ENCODE data around the gene CDK11B.

CDK11B gene

DNA sequence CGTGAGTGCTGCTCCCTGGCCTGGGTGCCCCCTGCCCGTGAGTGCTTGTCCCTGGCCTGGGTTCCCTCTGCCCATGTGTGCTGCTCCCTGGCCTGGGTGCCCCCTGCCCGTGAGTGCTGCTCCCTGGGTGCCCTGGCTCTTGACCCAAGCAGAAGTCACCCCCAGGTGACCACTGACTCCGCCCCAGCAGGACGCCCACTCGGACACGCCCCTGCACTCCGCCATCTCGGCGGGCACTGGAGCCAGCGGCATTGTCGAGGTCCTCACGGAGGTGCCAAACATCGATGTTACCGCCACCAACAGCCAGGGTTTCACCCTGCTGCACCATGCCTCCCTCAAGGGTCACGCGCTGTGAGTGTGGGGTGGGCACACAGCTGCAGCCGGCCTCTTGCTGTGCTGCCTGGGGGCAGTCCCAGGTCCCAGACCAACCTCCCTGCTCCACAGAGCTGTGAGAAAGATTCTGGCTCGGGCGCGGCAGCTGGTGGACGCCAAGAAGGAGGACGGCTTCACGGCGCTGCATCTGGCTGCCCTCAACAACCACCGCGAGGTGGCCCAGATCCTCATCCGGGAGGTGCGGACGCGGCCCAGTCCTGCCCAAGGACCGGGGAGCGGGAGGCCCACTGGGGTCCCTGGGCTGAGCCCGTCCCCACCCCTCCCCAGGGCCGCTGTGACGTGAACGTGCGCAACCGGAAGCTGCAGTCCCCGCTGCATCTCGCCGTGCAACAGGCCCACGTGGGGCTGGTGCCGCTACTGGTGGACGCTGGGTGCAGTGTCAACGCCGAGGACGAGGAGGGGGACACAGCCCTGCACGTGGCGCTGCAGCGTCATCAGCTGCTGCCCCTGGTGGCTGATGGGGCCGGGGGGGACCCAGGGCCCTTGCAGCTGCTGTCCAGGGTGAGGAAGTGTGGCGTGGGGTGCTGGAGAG, 30.7 kb downstream of the CDK11B start:
- TF ChIP-seq, protein P1, sequence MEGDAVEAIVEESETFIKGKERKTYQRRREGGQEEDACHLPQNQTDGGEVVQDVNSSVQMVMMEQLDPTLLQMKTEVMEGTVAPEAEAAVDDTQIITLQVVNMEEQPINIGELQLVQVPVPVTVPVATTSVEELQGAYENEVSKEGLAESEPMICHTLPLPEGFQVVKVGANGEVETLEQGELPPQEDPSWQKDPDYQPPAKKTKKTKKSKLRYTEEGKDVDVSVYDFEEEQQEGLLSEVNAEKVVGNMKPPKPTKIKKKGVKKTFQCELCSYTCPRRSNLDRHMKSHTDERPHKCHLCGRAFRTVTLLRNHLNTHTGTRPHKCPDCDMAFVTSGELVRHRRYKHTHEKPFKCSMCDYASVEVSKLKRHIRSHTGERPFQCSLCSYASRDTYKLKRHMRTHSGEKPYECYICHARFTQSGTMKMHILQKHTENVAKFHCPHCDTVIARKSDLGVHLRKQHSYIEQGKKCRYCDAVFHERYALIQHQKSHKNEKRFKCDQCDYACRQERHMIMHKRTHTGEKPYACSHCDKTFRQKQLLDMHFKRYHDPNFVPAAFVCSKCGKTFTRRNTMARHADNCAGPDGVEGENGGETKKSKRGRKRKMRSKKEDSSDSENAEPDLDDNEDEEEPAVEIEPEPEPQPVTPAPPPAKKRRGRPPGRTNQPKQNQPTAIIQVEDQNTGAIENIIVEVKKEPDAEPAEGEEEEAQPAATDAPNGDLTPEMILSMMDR (IDR thresholded peaks at IDR 0.05; ENCODE audit: borderline replicate concordance, insufficient read depth, low read depth, low read length): no peak
- H3K4me3 ChIP-seq (ENCODE audit: low read depth, low read length): no peak overlapping the region

DNA sequence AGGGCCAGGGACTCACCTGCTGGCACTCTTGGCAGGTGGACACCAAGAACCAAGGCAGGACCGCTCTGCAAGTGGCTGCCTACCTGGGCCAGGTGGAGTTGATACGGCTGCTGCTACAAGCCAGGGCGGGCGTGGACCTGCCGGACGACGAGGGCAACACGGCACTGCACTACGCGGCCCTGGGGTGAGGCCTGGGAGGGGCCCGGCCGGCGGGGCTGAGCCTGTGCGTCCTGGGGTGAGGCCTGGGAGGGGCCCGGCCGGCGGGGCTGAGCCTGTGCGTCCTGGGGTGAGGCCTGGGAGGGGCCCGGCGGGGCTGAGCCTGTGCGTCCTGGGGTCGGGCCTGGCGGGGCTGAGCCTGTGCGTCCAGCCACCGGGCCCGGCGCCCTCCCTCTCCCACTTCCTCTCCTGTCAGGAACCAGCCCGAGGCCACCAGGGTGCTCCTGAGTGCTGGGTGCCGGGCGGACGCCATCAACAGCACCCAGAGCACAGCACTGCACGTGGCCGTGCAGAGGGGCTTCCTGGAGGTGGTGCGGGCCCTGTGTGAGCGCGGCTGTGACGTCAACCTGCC, 31.5 kb downstream of the CDK11B start:
- TF ChIP-seq, protein P1 (IDR thresholded peaks at IDR 0.05; ENCODE audit: borderline replicate concordance, insufficient read depth, low read depth, low read length): no peak
- H3K4me3 ChIP-seq (ENCODE audit: low read depth, low read length): no peak overlapping the region

DNA sequence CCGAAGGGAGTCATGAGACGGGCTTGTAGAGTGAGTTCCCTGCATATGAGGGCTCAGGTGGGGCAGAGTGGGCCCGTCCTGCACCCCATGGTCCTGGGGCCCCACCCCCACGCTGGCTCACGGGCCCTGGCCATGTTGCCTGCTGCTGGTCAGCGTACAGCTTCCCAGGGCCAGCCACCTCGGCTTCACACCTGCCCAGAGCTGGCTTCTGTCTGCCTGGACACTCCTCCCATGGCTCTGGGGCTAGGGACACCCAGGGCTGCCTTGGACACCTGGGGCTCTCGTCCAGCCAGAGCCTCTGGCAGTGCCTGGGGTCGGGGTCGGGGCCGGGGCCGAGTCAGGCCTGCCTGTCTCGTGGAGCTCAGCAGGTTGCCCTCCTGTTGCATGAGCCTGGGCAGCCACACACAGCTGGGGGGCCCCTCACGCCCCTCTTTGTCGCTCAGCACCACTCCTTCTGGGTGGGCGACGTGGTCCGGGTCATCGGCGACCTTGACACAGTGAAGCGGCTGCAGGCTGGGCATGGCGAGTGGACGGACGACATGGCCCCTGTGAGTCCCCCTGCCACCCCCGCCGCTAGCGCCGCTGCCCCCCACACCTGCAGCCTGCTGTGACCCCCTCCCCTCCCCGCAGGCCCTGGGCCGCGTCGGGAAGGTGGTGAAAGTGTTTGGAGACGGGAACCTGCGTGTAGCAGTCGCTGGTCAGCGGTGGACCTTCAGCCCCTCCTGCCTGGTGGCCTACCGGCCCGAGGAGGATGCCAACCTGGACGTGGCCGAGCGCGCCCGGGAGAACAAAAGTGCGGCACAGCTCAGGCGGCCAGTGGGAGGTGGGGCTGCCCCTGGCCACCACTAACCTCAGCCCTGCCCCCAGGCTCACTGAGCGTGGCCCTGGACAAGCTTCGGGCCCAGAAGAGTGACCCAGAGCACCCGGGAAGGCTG, 32.3 kb downstream of the CDK11B start:
- TF ChIP-seq, protein P1 (IDR thresholded peaks at IDR 0.05; ENCODE audit: borderline replicate concordance, insufficient read depth, low read depth, low read length): no peak
- no peak overlapping the region for H3K4me3 ChIP-seq (ENCODE audit: low read depth, low read length)

DNA sequence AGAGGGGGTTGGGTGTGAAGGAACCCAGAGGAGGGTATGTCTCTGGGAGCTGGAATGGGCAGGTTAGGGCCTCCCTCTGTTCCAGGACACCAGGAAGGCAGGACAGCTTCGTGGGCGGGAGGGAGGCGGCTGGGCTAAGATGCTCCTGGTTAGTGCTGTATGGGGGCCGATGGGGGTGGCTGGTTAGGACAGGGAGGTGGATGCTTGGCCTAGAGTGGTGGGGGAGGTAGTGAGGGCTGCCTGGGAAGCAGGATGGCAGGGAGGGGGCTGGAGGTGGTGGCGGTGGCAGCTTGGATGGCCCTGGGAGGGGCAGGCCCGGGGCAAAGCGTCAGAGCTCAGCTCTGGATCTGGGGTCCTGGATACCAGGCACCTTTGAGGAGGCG, 33.0 kb downstream of the CDK11B start:
- H3K4me3 ChIP-seq (ENCODE audit: low read depth, low read length): no peak overlapping the region
- TF ChIP-seq, protein P1 (IDR thresholded peaks at IDR 0.05; ENCODE audit: borderline replicate concordance, insufficient read depth, low read depth, low read length): no peak

DNA sequence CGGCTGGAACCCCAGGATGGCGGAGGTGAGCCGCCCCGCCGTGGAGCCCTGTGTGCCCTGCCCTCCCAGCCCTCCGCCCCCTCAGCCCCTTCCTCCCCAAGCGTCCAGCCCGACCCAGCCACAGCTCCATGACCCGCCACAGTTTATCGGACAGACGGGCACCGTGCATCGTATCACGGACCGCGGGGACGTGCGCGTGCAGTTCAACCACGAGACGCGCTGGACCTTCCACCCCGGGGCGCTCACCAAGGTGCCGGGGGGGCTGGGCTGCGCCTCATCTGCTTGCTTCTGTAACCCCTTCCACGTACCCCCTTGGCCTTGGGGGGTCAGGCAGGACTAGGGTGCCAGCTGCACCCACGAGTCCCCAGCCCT, 33.4 kb downstream of the CDK11B start:
- no peak overlapping the region for H3K4me3 ChIP-seq (ENCODE audit: low read depth, low read length)
- TF ChIP-seq, protein P1 (IDR thresholded peaks at IDR 0.05; ENCODE audit: borderline replicate concordance, insufficient read depth, low read depth, low read length): no peak

DNA sequence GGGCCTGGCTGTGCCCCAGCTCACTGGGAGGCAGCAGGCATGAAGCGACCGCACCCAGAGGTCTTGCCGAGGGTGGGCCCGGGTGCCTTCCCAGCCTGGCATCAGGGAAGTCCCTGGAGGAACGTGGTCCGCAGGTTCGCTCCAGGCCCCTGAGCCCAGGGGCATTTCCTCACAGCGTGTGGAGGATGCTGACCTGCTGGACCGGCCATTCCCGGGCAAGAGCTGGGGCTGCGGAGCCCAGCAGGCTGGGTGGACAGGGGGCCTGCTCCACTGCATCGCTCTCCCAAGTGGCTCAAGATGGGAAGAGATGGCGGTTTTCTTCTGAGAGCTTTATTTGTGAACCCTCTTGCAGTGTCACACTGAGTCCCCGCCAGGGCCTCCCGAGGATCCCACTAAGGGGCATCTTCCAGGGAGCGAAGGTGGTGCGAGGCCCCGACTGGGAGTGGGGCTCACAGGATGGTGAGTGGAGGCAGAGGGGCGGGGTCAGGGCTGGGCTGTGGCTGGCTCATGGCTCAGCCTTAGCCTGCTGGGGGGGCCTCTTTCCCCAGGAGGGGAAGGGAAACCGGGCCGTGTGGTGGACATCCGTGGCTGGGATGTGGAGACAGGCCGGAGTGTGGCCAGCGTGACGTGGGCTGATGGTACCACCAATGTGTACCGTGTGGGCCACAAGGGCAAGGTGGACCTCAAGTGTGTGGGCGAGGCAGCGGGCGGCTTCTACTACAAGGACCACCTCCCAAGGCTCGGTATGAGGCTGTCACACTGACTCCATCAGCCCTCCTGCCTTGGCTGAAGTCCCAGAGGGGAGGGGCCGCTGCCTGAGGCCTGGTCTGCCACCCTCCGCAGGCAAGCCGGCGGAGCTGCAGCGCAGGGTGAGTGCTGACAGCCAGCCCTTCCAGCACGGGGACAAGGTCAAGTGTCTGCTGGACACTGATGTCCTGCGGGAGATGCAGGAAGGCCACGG, 34.1 kb downstream of the CDK11B start:
- no peak overlapping the region for H3K4me3 ChIP-seq (ENCODE audit: low read depth, low read length)
- TF ChIP-seq, protein P1 (IDR thresholded peaks at IDR 0.05; ENCODE audit: borderline replicate concordance, insufficient read depth, low read depth, low read length): no peak
